Peyer's patch (tissue), 4 donors: ENCODE data around the gene TMEM174.

Source experiments
- CTCF ChIP-seq, 6 experiments: fragments of 450-650 bp in 4 of 6; fragments of 200-600 bp in 2 of 6; sonication (generic) in 1 of 6; IDR thresholded peaks; one replicate each; pipeline ENCODE4 v1.5.1; 2017 to 2019; ENCODE audit warnings: antibody characterized with exemption in 6 of 6, mild to moderate bottlenecking in 3 of 6, moderate library complexity in 1 of 6
- POLR2A ChIP-seq, 2 donors: fragments of 450-650 bp; IDR thresholded peaks; one replicate each; pipeline ENCODE4 v1.5.1; 2017; ENCODE audit warnings: antibody characterized with exemption in 2 of 2, mild to moderate bottlenecking in 2 of 2, moderate library complexity in 2 of 2

DNA sequence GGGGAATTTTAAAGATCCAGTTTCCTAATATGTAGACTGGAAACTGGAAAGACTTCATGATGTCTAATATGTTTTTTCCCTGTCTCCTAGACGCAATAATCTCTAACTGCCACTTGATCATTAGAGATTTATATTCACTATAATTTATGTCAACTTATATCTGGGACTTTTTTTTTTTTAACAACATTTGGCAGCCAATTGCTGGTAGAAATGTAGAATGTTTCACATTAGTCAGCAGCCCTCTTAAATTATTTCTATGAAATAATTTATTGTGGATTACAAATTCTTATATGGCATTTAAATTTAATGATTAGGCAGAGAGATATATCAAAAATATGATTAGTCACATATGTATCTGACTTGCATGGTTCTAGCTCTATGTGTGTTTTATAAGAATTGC, 48.2 kb downstream of the TMEM174 start:
- TF ChIP-seq CTCF (IDR thresholded peaks at IDR 0.05): no peak
- TF ChIP-seq POLR2A (IDR thresholded peaks at IDR 0.05): no peak
